GM13977 (cell line): ENCODE results near the gene REV3L.
"Not testable (repeated sequence)": the region's sequence is repeated elsewhere in the genome, so short reads cannot be mapped to it uniquely, and the experiment has no call there.

Source experiments
- DNase-seq: peaks from one replicate; pipeline ENCODE4 v3.0.0; 2012; ENCODE audit warnings: low spot score
- CTCF ChIP-seq: IDR thresholded peaks from 2 replicates; pipeline ENCODE4 v1.5.1; 2012; ENCODE audit warnings: mild to moderate bottlenecking, control low read depth; ENCODE audit not compliant: insufficient read depth; ENCODE audit errors: extremely low read depth, missing control alignments
- in situ Hi-C: fragments of 300-500 bp; cut with MboI; formaldehyde crosslinking; loops from one replicate; pipeline ENCODE4 v1.12.0; 2022; ENCODE audit warnings: low sequenced_read_pairs, low pct_unique_long_range_greater_than_20kb, mixed read lengths, inconsistent platforms; ENCODE audit not compliant: unreplicated experiment

The REV3L gene

GRCh38 chr6:111478749-111479148 is 4.3 kb downstream of the REV3L start:
- peak; percentile 53 for DNase-seq
- peak; percentile 49 for TF ChIP-seq CTCF
- in situ Hi-C loops = loop anchor here (10.0 kb wide), 1 partner anchor 214 kb away; no protein-coding TSS in a partner anchor

- TF ChIP-seq CTCF = no peak
- DNase-seq = no peak
- in situ Hi-C loops = loop anchor here (10.0 kb wide), 1 partner anchor 213 kb away; no protein-coding TSS in a partner anchor
These were observed 4.9 kb downstream of the REV3L start for GRCh38 chr6:111478064-111478476.

- peak; percentile 21 for DNase-seq
- in situ Hi-C loops = loop anchor here (10.0 kb wide), 1 partner anchor 213 kb away; no protein-coding TSS in a partner anchor
- TF ChIP-seq CTCF = no peak
These were observed 5.5 kb downstream of the REV3L start for GRCh38 chr6:111477481-111477938.

GRCh38 chr6:111476061-111476460 is 7.0 kb downstream of the REV3L start:
- not testable (repeated sequence) for DNase-seq
- in situ Hi-C loops = loop anchor here (10.0 kb wide), 1 partner anchor 211 kb away; no protein-coding TSS in a partner anchor

- DNase-seq = no peak
- no peak for TF ChIP-seq CTCF
- in situ Hi-C loops = loop anchor here (10.0 kb wide), 1 partner anchor 210 kb away; no protein-coding TSS in a partner anchor
These were observed 8.2 kb downstream of the REV3L start for GRCh38 chr6:111474771-111475170.

- in situ Hi-C loops = loop anchor here (10.0 kb wide), 1 partner anchor 209 kb away; no protein-coding TSS in a partner anchor
- DNase-seq = no peak
- TF ChIP-seq CTCF = no peak
These were observed 8.9 kb downstream of the REV3L start for GRCh38 chr6:111474106-111474505.

- TF ChIP-seq CTCF = no peak
- in situ Hi-C loops = loop anchor here (10.0 kb wide), 1 partner anchor 208 kb away; no protein-coding TSS in a partner anchor
- no peak for DNase-seq
These were observed 10.0 kb downstream of the REV3L start for GRCh38 chr6:111472933-111473435.
